AG04449 (cell line): ENCODE data around the gene APOL1.
"Not testable (repeated sequence)": the region's sequence is repeated elsewhere in the genome, so short reads cannot be mapped to it uniquely, and the experiment has no call there.

Experiments
- CTCF ChIA-PET: fragments of 350-600 bp; formaldehyde crosslinking; extraction: SDS; loops from one replicate; lab custom pipeline; 2021; ENCODE audit warnings: antibody characterized with exemption; lab: Yijun Ruan, JAX
- POLR2A ChIA-PET: fragments of 400-600, 350-600 bp; formaldehyde crosslinking; extraction: SDS; loops from one replicate; lab custom pipeline; 2020; ENCODE audit warnings: antibody characterized with exemption, inconsistent platforms; lab: Yijun Ruan, JAX
- DNase-seq: peaks from one replicate; pipeline ENCODE4 v3.0.0-alpha.2; 2010; ENCODE audit warnings: low read depth, low spot score
- H3K4me3 ChIP-seq: 2 replicates; pipeline ENCODE4 v1.5.1; 2011; ENCODE audit warnings: low read depth, mild to moderate bottlenecking, control low read depth, low read length
- CTCF ChIP-seq: IDR thresholded peaks from one replicate; pipeline ENCODE4 v1.5.1; 2011; ENCODE audit warnings: mild to moderate bottlenecking, moderate library complexity, low read length, control low read depth, inconsistent platforms; ENCODE audit not compliant: insufficient read depth; ENCODE audit errors: missing control alignments

APOL1 gene

GRCh38 chr22:36256478-36256877 lies 3.5 kb downstream of the APOL1 start:
- ChIA-PET POLR2A (no interaction called here), CTCF (interaction anchor here (1.0 kb wide), 1 partner anchor 19 kb away, joined by 3 read pairs; no protein-coding TSS in a partner anchor)
- DNase-seq, result no peak
- no peak for TF ChIP-seq CTCF
- H3K4me3 ChIP-seq, result no peak overlapping the region

GRCh38 chr22:36257308-36257707 lies 4.4 kb downstream of the APOL1 start:
- DNase-seq, result no peak
- ChIA-PET POLR2A (no interaction called here), CTCF (no interaction called here)
- TF ChIP-seq CTCF, result no peak
- H3K4me3 ChIP-seq, result no peak overlapping the region

GRCh38 chr22:36257948-36258670 lies 5.2 kb downstream of the APOL1 start:
- CTCF ChIA-PET, result interaction anchor here (2.0 kb wide), 1 partner anchor 19 kb away, joined by 7 read pairs; the partner anchor contains the start of gene APOL2
- no peak for DNase-seq
- POLR2A ChIA-PET, result no interaction called here

GRCh38 chr22:36258701-36259614 lies 6.0 kb downstream of the APOL1 start:
- no peak for TF ChIP-seq CTCF
- DNase-seq, result no peak
- ChIA-PET CTCF (interaction anchor here (0.9 to 2.0 kb wide), 4 partner anchors 10 to 19 kb away, joined by 3 to 7 read pairs (median 3); partner anchors contain the start of gene APOL2), POLR2A (no interaction called here)
- no peak overlapping the region for H3K4me3 ChIP-seq

More at GRCh38 chr22:36257948-36258670, 5.2 kb downstream of the APOL1 start:
- TF ChIP-seq CTCF, result no peak
- no peak overlapping the region for H3K4me3 ChIP-seq

- CTCF ChIA-PET, result interaction anchor here (0.9 to 2.0 kb wide), 4 partner anchors 11 to 20 kb away, joined by 3 to 7 read pairs (median 3); partner anchors contain the start of gene APOL2
- POLR2A ChIA-PET, result no interaction called here
- no peak for DNase-seq
- no peak for TF ChIP-seq CTCF
- H3K4me3 ChIP-seq, result no peak overlapping the region
These were observed 6.8 kb downstream of the APOL1 start for GRCh38 chr22:36259615-36260300.

- POLR2A ChIA-PET, H3K4me3 ChIP-seq, DNase-seq, CTCF ChIA-PET: not testable (repeated sequence)
These were observed 8.7 kb downstream of the APOL1 start for GRCh38 chr22:36261675-36262074.

- POLR2A ChIA-PET, H3K4me3 ChIP-seq, DNase-seq, CTCF ChIA-PET: not testable (repeated sequence)
These were observed 9.4 kb downstream of the APOL1 start for GRCh38 chr22:36262307-36262706.

GRCh38 chr22:36263216-36263673 lies 10.3 kb downstream of the APOL1 start:
- DNase-seq, POLR2A ChIA-PET, H3K4me3 ChIP-seq: not testable (repeated sequence)
- CTCF ChIA-PET, result interaction anchor here (1.6 kb wide), 1 partner anchor 71 kb away, joined by 4 read pairs; no protein-coding TSS in a partner anchor
